ENCODE data around the gene NKX1-2. TPM values are rescaled to one million over a fixed set of nuclear protein-coding genes. Genes with fewer than 3 reads are reported as not detected.

Gene NKX1-2
- total RNA-seq, 1 experiment from 2014 or later: not detected

- H3K27ac ChIP-seq: no peak overlapping the region
- H3K4me3 ChIP-seq: no peak overlapping the region
- H3K4me1 ChIP-seq (replicated peaks): no peaks in the 10 kb centered on the region
Observed at GRCh38 chr10:124428207-124428777, 21.5 kb downstream of the NKX1-2 start.

GRCh38 chr10:124425227-124425962 is 24.4 kb downstream of the NKX1-2 start:
- H3K27ac ChIP-seq: no peak overlapping the region
- no peak for DNase-seq (ENCODE audit: low read depth in 1 of 2, low spot score in 2 of 2)
- H3K4me3 ChIP-seq: no peak overlapping the region

More at GRCh38 chr10:124428207-124428777, 21.5 kb downstream of the NKX1-2 start:
- H3K36me3 ChIP-seq: no peaks in the 10 kb centered on the region
- DNase-seq (ENCODE audit: low read depth in 1 of 2, low spot score in 2 of 2): no peak
- peaks cover 17% of the 10 kb centered on the region; the same call in 1 of the 2 replicates for H3K27me3 ChIP-seq (replicated peaks)
- no peaks in the 10 kb centered on the region for H3K9me3 ChIP-seq (replicated peaks)

GRCh38 chr10:124423813-124424212 is 26.0 kb downstream of the NKX1-2 start:
- H3K36me3 ChIP-seq: no peaks in the 10 kb centered on the region
- no peak overlapping the region for H3K4me3 ChIP-seq
- DNase-seq (ENCODE audit: low read depth in 1 of 2, low spot score in 2 of 2): no peak
- peaks cover 6% of the 10 kb centered on the region for H3K4me1 ChIP-seq (replicated peaks)
- peaks cover 24% of the 10 kb centered on the region; the same call in 1 of the 2 replicates for H3K27me3 ChIP-seq (replicated peaks)
- H3K9me3 ChIP-seq (replicated peaks): no peaks in the 10 kb centered on the region
- no peak overlapping the region for H3K27ac ChIP-seq

More at GRCh38 chr10:124425227-124425962, 24.4 kb downstream of the NKX1-2 start:
- Histone ChIP-seq H3K4me1 (replicated peaks) (no peaks in the 10 kb centered on the region), H3K36me3 (no peaks in the 10 kb centered on the region), H3K27me3 (replicated peaks) (peaks cover 23% of the 10 kb centered on the region; the same call in 1 of the 2 replicates), H3K9me3 (replicated peaks) (no peaks in the 10 kb centered on the region)

GRCh38 chr10:124422742-124423141 is 27.1 kb downstream of the NKX1-2 start:
- H3K27me3 ChIP-seq (replicated peaks): peaks cover 24% of the 10 kb centered on the region; the same call in 1 of the 2 replicates
- H3K9me3 ChIP-seq (replicated peaks): no peaks in the 10 kb centered on the region
- no peak overlapping the region for H3K4me3 ChIP-seq
- no peak for DNase-seq (ENCODE audit: low read depth in 1 of 2, low spot score in 2 of 2)
- peaks cover 4% of the 10 kb centered on the region; the same call in 1 of the 2 replicates for H3K36me3 ChIP-seq
- no peak overlapping the region for H3K27ac ChIP-seq
- peaks cover 6% of the 10 kb centered on the region for H3K4me1 ChIP-seq (replicated peaks)

GRCh38 chr10:124420254-124420653 is 29.6 kb downstream of the NKX1-2 start:
- no peak overlapping the region for H3K4me3 ChIP-seq
- no peak for DNase-seq (ENCODE audit: low read depth in 1 of 2, low spot score in 2 of 2)
- H3K4me1 ChIP-seq (replicated peaks): peaks cover 11% of the 10 kb centered on the region
- H3K27me3 ChIP-seq (replicated peaks): peaks cover 20% of the 10 kb centered on the region; the same call in 1 of the 2 replicates
- H3K9me3 ChIP-seq (replicated peaks): no peaks in the 10 kb centered on the region
- H3K27ac ChIP-seq: no peak overlapping the region
- peaks cover 4% of the 10 kb centered on the region; the same call in 1 of the 2 replicates for H3K36me3 ChIP-seq

GRCh38 chr10:124419635-124420034 is 30.2 kb downstream of the NKX1-2 start:
- H3K4me3 ChIP-seq: no peak overlapping the region

GRCh38 chr10:124418726-124419501 is 30.9 kb downstream of the NKX1-2 start, which contains the start of gene OAT:
Gene OAT (minus strand): TSS chr10:124418923. CDS start chr10:124412171, 6,752 bp downstream.
- DNase-seq (ENCODE audit: low read depth in 1 of 2, low spot score in 2 of 2): peak; percentile 93 to 95
- peak within 1 kb of the TSS; percentile 19; the same call in 1 of the 2 replicates for H3K27ac ChIP-seq
- no peaks in the 10 kb centered on the region for H3K9me3 ChIP-seq (replicated peaks)
- peaks cover 13% of the 10 kb centered on the region; the same call in 1 of the 2 replicates for H3K27me3 ChIP-seq (replicated peaks)
- H3K36me3 ChIP-seq: peaks cover 4% of the 10 kb centered on the region
- H3K4me1 ChIP-seq (replicated peaks): peaks cover 11% of the 10 kb centered on the region
- peak within 1 kb of the TSS; percentile 75 for H3K4me3 ChIP-seq

More at GRCh38 chr10:124419635-124420034, 30.2 kb downstream of the NKX1-2 start:
- peaks cover 11% of the 10 kb centered on the region for H3K4me1 ChIP-seq (replicated peaks)
- no peak for DNase-seq (ENCODE audit: low read depth in 1 of 2, low spot score in 2 of 2)
- no peak overlapping the region for H3K27ac ChIP-seq
- peaks cover 20% of the 10 kb centered on the region; the same call in 1 of the 2 replicates for H3K27me3 ChIP-seq (replicated peaks)
- H3K36me3 ChIP-seq: peaks cover 4% of the 10 kb centered on the region; the same call in 1 of the 2 replicates
- no peaks in the 10 kb centered on the region for H3K9me3 ChIP-seq (replicated peaks)

GRCh38 chr10:124417895-124418725 is 31.7 kb downstream of the NKX1-2 start:
- peak overlapping the region; percentile 19; the same call in 1 of the 2 replicates for H3K27ac ChIP-seq
- H3K36me3 ChIP-seq: peaks cover 4% of the 10 kb centered on the region
- peak overlapping the region; percentile 75 for H3K4me3 ChIP-seq
- no peaks in the 10 kb centered on the region for H3K9me3 ChIP-seq (replicated peaks)
- peaks cover 12% of the 10 kb centered on the region; the same call in 1 of the 2 replicates for H3K27me3 ChIP-seq (replicated peaks)
- peak; percentile 65 to 70 for DNase-seq (ENCODE audit: low read depth in 1 of 2, low spot score in 2 of 2)
- peaks cover 11% of the 10 kb centered on the region for H3K4me1 ChIP-seq (replicated peaks)

- H3K9me3 ChIP-seq (replicated peaks): no peaks in the 10 kb centered on the region
- H3K4me1 ChIP-seq (replicated peaks): peaks cover 11% of the 10 kb centered on the region
- no peak overlapping the region for H3K4me3 ChIP-seq
- DNase-seq (ENCODE audit: low read depth in 1 of 2, low spot score in 2 of 2): no peak
- peaks cover 6% of the 10 kb centered on the region; the same call in 1 of the 2 replicates for H3K27me3 ChIP-seq (replicated peaks)
- H3K36me3 ChIP-seq: peaks cover 8% of the 10 kb centered on the region
- no peak overlapping the region for H3K27ac ChIP-seq
Observed at GRCh38 chr10:124416733-124417132, 33.1 kb downstream of the NKX1-2 start.

- Histone ChIP-seq H3K27me3 (replicated peaks) (no peaks in the 10 kb centered on the region), H3K9me3 (replicated peaks) (no peaks in the 10 kb centered on the region), H3K4me3 (no peak overlapping the region), H3K4me1 (replicated peaks) (peaks cover 11% of the 10 kb centered on the region), H3K27ac (no peak overlapping the region), H3K36me3 (peaks cover 11% of the 10 kb centered on the region)
- no peak for DNase-seq (ENCODE audit: low read depth in 1 of 2, low spot score in 2 of 2)
Observed at GRCh38 chr10:124415210-124415609, 34.6 kb downstream of the NKX1-2 start.

- Histone ChIP-seq H3K36me3 (peaks cover 12% of the 10 kb centered on the region), H3K27ac (no peak overlapping the region), H3K9me3 (replicated peaks) (no peaks in the 10 kb centered on the region), H3K4me1 (replicated peaks) (peaks cover 7% of the 10 kb centered on the region), H3K27me3 (replicated peaks) (no peaks in the 10 kb centered on the region), H3K4me3 (no peak overlapping the region)
- no peak for DNase-seq (ENCODE audit: low read depth in 1 of 2, low spot score in 2 of 2)
Observed at GRCh38 chr10:124414076-124414475, 35.8 kb downstream of the NKX1-2 start.

GRCh38 chr10:124409696-124410095 is 40.1 kb downstream of the NKX1-2 start:
- Histone ChIP-seq H3K4me1 (replicated peaks) (no peaks in the 10 kb centered on the region), H3K27ac (no peak overlapping the region), H3K4me3 (no peak overlapping the region), H3K27me3 (replicated peaks) (no peaks in the 10 kb centered on the region), H3K36me3 (peaks cover 36% of the 10 kb centered on the region), H3K9me3 (replicated peaks) (no peaks in the 10 kb centered on the region)
- DNase-seq (ENCODE audit: low read depth in 1 of 2, low spot score in 2 of 2): no peak

- Histone ChIP-seq H3K4me1 (replicated peaks) (no peaks in the 10 kb centered on the region), H3K27ac (no peak overlapping the region), H3K27me3 (replicated peaks) (no peaks in the 10 kb centered on the region), H3K4me3 (no peak overlapping the region), H3K36me3 (peaks cover 46% of the 10 kb centered on the region), H3K9me3 (replicated peaks) (no peaks in the 10 kb centered on the region)
- no peak for DNase-seq (ENCODE audit: low read depth in 1 of 2, low spot score in 2 of 2)
Observed at GRCh38 chr10:124408357-124408756, 41.5 kb downstream of the NKX1-2 start.
